NCI-H2081 treated with DMSO at 0.1 percent for 48 hours (cell line): ENCODE results near the gene CCT3.
"Not testable (repeated sequence)": the region's sequence is repeated elsewhere in the genome, so short reads cannot be mapped to it uniquely, and the experiment has no call there.

Experiments
- DNase-seq: peaks from one replicate; lab custom pipeline; 2025; lab: John Stamatoyannopoulos, UW

CCT3 gene

DNA sequence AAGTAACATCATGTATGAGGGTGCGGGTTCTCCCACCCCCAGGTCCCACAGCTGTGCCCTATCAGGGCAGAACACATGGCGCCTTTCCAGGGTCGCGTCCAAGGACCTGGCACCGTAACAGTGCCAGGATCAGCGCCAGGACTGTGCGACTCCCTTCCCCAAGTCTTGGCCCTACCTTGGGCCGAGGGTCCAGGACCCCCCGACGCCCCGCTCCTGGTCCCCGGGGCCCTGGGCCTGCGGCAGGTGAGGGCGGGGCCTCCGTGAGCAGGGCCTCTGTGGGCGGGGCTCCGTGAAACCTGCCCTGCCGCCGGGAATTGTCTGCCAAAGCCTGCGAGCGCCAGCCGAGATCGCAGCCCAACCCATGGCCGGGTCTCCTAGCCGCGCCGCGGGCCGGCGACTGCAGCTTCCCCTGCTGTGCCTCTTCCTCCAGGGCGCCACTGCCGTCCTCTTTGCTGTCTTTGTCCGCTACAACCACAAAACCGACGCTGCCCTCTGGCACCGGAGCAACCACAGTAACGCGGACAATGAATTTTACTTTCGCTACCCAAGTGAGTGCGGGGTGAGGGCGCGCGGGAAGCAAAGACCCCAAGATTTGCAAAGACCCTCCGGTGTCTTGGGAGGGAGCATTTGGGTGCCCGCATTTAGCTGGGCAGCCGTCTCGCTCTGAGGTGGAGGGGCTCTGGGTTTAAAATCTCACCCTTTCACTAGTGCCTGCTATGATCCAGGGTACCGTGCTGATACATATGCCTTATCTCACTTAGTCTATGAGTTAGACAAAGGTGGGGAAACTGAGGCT is 31.0 kb upstream of the CCT3 start, which contains the start of gene RHBG:
RHBG (plus strand) TSS at position 323 of the 796 bp plus-strand sequence; CDS start at position 362, 39 bp downstream.
- DNase-seq = no peak

DNA sequence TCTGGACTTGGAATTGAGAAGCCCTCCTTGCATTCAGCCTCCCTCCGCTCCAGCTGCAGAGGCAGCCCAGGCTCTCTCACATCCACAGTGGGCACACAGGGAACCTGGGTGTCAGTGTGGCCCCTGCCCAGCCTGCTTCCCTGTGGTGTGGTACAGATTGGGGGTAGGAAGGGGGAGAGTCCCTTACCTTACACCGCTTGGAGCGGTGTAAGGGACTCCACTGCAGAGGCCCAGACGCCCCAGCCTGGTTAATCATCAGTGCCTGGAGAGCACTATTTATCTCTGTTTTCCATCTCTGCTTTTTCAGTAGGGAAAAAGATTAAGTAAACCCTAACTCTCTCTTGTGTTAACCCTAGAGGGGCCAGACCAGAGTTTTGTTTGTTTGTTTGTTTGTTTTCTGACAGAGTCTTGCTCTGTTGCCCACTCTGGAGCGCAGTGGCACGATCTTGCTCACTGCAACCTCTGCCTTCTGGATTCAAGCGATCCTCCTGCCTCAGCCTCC is 30.1 kb upstream of the CCT3 start:
- no peak for DNase-seq

DNA sequence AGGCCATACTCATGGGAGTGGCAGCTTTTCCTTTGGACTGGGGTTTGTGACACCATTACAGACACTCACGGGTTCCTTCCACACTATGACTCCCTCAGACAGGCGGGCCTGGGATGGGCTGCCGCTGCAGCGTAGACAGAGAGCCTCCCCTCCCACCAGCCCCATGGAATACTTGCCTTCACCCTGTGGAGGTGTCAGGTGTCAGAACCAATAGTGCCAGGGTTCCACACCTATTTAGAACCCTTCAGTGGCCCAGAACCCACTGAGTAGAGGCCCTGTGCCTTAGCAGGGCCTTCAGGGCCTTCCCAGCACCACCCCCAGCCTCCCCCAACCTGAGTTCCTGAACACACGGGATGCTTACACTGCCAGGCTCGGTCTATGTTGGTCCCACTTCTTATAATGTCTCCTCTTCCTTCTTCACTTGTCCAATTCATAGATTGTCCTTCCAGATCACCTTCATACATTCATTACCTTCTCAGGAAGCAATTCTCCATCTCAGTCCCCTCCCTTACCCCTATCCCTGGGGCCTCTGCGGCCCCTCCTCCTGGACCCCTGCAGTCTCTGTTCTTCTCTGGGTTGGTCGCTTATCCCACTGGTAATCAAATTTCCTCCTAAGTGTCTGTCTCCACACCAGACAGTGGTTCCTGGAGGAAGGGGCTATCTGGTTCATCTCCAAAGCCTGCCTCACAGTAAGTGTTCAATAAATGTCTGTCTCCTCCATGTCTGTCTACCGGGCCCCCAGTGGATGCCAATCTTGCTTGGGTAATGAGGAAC is 29.5 kb upstream of the CCT3 start:
- DNase-seq = no peak

DNA sequence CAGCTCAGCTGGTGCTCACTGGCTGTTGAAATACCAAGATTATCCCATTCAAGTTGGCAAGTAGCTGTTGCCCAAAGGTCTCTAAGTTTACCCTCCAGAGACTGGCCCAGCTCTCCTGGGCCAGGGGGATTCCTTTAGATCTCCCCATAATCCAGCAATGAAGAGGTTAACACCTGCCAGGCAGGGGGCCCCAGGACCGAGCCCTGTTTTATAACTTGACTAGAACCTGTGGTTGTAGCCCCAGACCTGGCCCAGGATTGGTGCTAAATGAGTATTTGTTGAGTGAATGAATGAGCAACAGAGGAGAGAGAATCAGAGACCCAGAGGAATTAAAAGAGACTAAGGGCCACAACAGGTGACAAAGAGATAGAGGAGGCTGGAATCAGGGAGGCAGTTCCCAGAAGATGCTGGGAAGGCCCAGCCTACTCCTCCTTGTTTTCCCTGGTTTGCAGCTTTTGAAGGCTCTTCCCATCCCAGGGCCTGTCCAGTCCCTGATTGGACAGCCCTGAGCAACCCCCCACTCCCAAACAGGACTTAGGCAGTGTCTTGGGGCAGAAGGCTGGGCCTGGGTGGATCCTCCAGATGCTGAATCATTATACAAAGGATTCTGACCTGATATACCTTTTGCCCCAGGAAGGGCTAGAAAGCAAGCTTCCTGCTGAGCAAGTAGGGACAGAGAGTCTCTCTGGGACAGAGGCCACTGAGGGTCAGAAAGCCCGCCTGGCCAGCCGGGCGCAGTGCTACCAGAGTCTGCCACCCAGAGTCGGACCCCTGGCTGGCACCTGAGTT is 28.5 kb upstream of the CCT3 start:
- no peak for DNase-seq

DNA sequence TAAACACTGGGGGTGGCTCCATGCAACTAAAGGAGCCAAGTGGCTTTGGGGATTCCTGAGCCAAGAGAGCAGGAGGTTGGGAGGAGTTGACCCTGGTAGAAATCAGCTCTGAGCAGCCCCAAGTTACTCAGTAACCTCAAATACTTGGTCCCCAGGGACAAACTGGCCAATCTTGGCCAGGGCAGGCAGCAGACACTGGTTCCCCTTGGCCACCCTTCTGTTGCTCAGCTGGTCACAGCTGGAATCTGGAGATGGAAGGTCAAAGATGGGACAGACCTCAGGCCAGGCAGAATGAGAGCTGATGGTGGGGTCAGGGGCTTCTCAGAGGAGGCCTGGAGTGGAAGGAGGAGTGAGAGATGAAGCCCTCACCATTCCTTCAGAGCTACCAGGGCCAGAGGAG is 27.7 kb upstream of the CCT3 start:
- no peak for DNase-seq

DNA sequence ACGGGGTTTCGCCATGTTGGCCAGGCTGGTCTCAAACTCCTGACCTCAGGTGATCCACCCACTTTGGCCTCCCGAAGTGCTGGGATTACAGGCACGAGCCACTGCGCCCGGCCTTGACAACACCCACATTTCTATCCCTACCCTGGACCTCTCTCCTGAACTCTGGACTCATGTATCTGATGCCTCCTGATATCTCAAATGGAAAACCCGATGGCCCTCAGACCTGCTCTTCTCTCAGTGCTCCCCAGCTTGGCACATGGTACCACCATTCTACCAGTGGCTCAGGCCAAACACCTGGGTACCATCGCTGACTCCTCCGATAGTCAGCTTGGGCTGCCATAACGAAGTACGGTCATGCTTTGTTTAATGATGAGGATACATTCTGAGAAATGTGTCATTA is 22.4 kb upstream of the CCT3 start:
- no peak for DNase-seq

DNA sequence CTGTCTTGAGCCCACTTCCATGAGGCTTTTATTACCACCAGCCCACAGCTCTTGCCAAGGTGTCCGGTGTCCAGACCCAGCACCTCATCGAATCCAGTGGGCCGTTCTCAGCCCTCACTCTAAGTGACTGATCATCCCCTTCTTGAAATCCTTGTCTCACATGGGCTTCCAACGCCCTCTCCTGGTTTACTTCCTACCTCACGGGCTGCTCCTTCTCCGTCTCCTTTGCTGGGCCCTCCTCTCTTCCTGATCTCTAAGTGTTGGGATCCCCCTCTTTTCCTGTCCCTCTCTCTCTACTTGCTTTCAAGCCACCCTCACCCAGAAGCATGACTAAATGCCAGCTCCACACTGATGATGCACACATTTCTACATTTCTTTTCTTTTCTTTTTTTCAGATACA is 21.9 kb upstream of the CCT3 start:
- no peak for DNase-seq

DNA sequence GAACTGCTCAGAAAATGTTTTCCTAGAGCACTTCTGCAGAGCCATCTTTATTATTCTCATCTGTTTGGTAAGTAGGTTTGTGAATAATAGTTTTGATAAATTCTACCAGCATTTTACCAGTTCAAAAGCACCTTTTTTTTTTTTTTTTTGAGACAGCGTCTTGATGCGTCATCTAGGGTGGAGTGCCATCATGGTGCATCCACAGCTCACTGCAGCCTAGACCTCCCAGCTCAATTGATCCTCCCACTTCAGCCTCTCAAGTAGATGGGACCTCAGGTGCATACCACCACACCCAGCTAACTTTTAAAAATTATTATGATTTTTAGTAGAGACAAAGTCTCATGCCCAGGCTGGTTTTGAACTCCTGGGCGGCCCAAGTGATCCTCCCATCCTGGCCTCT is 21.2 kb upstream of the CCT3 start:
- DNase-seq = no peak

DNA sequence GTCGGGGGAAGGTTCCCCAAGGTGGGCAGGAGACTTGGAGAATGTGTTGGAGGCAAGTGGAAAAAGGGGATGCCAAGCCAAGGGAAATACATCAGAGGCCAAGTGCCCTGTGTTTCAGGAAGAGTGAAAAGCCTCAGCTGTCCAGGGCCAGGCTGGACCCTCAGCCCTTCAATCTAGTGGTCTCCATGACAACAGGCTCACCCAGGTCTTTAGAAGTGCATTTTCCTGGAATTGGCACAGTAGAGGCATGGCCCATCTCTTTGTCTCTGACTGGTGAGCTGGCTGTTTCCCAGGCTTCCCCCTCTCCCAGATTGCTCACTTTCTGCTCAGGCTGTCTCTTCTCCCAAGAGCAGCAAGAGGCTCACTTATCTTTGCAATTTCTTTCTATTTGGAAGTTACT is 20.5 kb upstream of the CCT3 start:
- DNase-seq = no peak

DNA sequence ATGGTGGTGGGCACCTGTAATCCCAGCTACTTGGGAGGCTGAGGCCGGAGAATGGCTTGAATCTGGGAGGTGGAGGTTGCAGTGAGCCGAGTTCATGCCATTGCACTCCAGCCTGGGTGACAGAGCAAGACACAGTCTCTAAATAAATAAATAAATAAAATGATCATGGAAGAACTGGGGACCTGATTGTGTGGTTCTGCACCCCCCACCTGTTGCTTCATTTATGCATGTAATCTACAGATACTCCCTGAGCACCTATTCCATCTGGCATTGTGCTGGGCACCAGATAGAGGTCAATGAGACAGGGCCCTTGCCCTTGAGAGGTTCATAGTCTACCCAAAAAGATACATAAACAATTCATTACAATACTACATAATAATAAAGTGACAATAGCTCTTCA is 19.9 kb upstream of the CCT3 start:
- DNase-seq = no peak

DNA sequence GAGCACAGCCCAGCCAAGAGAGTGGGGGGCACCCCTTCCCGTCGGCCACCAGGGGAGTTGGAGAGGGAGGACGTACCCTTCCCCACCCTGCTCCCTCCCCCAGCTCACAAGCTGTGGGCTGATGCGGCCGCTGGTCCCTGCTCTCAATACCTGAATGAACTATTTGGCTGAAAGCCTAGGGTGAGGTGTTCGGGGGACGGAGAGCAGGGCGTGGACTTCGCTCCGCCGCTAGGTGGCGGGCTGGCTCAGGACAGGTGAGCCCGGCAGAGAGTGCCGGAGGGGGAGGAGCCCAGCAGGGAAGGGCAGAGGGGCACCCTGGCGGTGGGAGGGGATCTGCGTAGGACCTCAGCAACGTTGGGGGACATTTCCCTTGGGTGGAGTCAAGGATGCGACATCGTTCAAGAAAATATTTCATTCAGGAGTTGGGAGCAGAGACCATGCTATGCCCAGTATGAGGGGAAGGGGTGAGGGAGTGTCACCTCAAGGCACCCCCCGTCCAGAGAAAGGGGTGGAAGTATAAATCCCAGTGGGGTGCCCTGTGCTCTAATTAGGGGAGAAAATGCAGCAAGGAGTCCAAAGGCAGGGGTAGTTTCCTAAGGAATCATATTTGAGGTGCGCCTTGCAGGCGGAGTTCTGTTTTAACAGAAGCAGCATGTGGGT is 18.9 kb upstream of the CCT3 start:
- peak; percentile 74 for DNase-seq

DNA sequence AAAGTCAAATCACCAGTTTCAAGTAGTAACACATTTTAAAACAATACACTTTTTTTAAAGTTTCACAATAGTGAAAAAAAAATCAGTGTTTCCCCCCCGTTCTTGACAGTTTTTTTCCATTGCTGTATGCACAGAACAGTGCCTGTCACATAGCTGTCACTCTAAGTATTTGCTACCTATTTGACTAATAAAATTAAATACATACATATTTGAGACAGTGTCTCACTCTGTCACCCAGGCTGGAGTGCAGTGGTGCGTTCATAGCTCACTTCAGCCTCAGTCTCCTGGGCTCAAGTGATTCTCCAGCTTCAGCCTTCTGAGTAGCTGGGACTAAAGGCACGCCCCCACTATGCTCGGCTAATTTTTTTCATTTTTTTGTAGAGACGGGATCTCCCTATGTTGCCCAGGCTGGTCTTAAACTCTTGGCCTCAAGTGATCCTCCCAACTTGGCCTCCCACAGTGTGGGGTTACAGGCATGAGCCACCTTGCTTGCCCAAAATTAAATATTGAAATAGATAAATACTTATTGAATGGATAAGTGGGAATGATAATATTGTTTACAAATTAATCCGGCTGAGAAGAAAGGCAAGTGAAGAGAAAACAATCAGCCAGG is 18.3 kb upstream of the CCT3 start:
- DNase-seq = no peak

DNA sequence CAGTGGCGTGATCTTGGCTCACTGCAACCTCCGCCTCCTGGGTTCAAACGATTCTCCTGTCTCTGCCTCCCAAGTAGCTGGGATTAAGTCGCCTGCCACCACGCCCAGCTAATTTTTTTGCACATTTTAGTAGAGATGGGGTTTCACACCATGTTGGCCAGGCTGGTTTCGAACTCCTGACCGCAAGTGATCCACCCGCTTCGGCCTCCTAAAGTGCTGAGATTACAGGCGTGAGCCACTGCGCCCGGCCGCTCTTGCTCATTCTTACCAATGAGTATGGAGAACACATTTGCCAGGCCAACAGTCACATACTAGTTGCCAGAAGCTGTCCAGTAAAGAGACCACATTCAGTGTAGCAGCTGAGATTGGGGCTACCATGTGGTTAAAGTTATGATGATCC is 14.4 kb upstream of the CCT3 start:
- not testable (repeated sequence) for DNase-seq

DNA sequence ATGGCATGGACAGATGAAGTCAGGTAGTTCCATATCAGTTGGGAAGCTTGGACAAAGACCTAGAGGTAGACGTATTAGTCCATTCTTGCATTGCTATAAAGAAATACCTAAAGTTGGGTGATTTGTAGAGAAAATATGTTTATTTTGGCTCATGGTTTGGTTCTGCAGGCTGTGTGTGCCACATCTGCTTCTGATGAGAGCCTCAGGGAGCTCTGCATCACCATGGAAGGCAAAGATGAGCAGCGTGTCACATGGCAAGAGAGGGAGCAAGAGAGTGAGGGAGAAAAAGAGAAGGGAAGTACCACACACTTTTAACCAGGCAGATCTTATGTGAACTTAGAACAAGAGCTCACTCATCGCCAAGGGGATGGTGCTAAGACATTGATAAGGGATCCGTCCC is 9.2 kb upstream of the CCT3 start:
- no peak for DNase-seq

DNA sequence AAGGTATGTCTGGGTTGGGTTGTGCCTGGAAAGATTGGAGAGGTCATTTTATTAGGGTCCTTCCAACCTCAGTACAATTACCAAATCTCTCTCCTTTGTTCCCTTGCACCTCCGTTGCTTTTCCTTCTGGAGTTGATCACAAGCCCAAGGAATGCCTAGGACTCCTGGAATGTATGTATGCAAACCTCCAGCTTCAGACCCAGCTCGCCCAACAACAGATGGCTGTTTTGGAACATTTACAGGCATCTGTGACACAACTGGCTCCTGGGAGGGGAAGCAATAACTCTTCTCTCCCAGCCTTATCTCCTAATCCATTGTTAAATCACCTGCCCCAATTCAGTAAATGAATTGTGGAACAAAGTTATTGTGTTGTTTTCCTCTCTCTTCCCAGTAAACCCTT is 8.5 kb upstream of the CCT3 start:
- DNase-seq = no peak

DNA sequence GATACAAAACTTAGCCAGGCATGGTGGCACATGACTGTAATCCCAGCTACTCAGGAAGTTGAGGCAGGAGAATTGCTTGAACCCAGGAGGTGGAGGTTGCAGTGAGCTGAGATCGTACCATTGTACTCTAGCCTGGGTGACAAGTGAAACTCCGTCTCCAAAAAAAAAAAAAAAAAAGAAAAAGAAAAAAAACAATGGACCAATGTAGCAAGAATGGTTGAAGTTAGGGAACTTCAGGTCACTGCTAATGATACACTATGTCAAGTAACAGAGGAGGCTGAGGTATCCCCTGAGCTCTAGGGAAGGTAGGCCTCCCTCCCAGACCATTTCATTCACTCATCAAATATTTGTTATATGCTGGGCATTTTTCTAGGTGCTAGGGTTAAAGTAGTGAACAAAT is 7.9 kb upstream of the CCT3 start:
- not testable (repeated sequence) for DNase-seq

DNA sequence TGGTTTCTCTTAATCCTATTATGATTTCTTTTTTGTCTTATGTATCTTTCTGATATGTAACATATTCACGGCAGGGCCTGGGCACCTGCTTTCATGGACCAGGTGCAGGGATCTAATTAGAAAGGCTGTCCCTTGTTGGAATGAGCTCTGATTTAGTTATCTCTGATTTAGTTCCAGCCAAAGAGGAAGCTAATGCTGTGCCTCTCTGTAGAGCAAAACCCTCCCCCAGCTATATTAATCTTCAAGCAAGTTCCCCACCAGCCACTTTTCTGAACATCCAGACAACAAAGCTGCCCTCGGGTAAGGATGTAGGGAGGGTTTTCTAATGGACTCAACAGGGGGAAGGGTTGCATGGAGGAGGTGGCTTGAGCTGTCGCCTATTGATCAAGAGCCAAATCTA is 6.3 kb upstream of the CCT3 start:
- no peak for DNase-seq

DNA sequence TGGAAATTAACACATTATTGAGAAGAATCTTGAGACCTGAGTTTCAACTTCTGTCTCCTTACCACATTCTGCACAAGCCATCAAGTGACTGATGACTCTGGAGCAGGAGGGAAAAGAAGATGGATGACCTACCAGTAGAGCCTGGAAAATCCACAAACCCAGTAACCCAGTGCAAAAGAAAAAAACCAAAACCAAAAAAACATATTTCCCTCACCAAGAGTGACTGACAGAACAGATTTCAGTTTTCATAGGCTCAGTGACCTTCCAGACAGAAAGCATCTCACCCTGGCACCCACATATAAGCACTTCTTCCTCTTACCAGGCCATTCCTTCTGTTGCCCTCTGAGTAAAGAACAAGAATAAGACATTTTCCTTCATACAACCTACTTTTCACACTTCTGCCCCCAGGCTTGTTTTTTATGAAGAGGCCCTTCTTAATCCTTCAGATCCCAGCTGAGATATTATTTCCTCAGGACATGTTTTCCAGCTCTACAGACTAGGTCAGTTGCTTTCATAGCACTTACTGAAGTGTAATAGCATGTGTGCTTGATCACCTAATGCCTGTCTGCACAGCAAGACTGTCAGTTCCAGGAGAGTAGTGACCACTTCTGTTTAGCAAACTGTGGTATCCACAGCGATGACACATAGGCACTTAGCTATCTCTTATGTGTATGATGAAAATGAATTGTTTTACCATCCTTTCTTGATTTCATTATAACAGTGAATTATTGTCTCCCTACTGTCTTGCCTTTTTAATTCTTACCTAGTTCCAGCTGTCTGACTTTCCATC is 4.3 kb upstream of the CCT3 start:
- no peak for DNase-seq

DNA sequence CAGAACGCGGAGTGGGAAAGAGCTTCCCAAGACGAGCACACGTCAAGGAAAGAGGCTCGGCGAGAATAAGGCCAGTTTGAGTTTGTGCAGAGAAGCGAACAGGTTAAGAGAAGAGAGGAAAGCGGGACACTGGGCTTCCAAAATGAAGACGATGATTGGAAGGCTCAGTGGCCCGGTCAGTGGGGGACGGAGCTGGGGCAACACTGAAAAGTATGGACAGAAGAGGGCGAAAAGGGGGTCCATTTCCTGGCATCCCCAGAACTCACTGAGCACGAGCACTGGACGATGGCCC is 258 bp downstream of the CCT3 start:
- no peak for DNase-seq

DNA sequence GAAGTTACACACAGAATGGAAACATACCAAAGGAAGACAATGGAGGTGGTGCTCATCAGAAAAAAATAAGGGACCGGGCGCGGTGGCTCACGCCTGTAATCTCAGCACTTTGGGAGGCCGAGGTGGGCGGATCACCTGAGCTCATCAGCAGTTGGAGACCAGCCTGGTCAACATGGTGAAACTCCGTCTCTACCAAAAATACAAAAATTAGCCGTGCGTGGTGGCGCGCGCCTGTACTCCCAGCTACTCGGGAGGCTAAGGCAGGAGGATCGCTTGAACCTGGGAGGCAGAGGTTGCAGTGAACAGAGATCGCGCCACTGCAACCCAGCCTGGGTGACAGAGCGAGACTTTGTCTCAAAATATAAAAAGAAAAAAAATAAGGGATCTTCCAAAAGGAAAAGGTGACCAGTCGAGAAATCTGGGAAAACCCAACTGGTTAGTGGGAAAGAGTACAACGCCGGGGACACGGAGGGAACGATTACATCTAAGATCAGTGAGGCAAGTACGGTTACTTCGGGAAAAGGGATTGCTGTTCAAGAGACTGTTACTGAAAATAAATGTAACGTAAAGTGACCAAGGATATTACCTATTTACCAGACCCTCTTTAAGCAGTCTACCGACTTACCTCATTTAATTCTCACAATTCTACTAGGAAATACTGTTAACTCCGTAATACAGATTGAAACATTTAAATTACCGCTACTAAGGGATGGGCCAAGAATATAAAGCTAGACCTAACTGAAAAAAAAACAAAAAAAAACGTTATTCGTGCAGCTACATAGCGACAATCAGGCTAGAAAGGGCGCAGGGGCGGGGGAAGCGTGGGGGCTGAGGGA is 822 bp downstream of the CCT3 start:
- DNase-seq = no peak
